Omental fat pad (tissue), 4 donors: ENCODE measurements around the gene SDC3. TPM values are rescaled to one million over a fixed set of nuclear protein-coding genes. Genes with fewer than 3 reads are reported as not detected.

ENCODE experiments used
- ATAC-seq: fragments of 150-250 bp; one replicate; pipeline ENCODE4 v1.9.1; 2016; ENCODE audit warnings: mild to moderate bottlenecking, moderate library complexity; ENCODE audit not compliant: low FRiP score
- DNase-seq: peaks from one replicate; pipeline ENCODE4 v3.0.0-alpha.2; 2019; ENCODE audit warnings: low spot score
- CTCF ChIP-seq, 3 donors: fragments of 450-650 bp; IDR thresholded peaks; one replicate each; pipeline ENCODE4 v1.5.1; 2016 to 2017; ENCODE audit warnings: antibody characterized with exemption in 3 of 3, mild to moderate bottlenecking in 3 of 3, moderate library complexity in 2 of 3
- total RNA-seq, 4 donors: library from RNA; depleted of rRNA; stranded (reverse); fragments of >200 nt; gene quantifications; one replicate each; pipeline ENCODE4 v1.1.0, GENCODE V29; 2016

Gene SDC3
- total RNA-seq, 4 donors from 2014 or later = 27.3 to 38.1 (median 30.8) TPM

DNA sequence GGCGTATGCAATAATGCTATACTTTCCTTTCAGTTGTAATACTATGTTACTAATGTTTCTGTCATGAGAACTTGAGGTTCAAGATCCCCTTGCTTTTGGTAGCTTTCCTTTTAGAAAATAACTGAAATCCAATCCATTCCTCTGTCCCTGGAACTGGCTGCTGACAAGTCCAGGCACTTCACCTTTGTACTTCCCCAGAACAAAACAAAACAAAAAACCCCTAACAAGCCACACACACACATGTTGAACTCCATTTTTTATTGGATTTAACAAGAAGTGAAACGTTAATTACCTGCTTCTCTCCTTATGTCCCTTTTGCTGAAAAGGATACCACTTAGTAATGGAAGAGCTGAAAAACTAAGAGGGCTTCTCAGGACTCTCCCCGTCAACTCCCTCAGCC, 26.1 kb upstream of the SDC3 start:
- no peak for TF ChIP-seq CTCF (IDR thresholded peaks at IDR 0.05)
- DNase-seq = no peak
- ATAC-seq = no peak

DNA sequence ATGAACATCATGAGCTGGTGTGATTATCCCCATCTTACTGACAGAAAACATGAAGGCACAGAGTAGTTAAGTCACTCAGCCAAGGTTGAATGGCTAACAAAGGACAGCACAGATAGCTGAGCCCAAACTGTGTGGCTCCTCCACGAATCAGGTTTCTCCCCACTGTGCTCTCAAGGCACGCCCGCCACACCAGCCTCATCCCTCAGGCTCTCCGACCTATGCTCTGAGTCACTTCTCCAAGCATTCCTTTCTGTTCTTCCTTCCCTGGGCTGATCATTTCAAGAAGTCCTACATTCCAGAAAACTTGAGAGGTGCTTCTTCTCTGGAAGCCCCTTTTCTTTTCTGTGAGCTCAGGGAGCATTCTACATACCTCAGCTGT, 25.3 kb upstream of the SDC3 start:
- DNase-seq (no peak), ATAC-seq (no peak)
- no peak for TF ChIP-seq CTCF (IDR thresholded peaks at IDR 0.05)

DNA sequence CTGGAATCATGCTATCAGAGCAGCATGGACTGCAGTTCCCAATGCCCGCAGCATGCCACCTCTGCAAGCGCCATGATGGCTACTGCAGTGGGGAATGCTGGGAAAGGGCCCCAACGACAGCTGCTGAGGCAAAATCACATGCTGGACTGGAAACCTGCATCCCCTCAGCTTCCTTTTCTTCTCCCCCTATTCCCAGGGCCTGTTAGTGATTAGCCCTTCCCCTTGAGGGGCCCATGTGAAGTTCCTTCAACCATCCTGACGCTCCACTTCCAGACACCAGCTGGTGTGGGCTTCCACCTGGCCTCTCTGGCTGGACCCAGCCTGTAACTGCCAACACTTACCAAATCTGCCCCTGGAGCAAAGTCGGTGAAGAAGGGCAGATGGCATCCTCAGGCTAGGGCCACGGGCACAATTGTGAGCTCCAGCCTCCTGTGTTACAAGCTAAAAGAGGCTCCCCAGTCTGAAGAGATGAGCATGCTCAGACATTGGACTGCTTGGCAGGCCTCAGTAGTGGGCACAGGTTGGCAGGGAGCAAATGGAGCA, 22.1 kb upstream of the SDC3 start:
- TF ChIP-seq CTCF (IDR thresholded peaks at IDR 0.05) = no peak
- DNase-seq (no peak), ATAC-seq (no peak)

DNA sequence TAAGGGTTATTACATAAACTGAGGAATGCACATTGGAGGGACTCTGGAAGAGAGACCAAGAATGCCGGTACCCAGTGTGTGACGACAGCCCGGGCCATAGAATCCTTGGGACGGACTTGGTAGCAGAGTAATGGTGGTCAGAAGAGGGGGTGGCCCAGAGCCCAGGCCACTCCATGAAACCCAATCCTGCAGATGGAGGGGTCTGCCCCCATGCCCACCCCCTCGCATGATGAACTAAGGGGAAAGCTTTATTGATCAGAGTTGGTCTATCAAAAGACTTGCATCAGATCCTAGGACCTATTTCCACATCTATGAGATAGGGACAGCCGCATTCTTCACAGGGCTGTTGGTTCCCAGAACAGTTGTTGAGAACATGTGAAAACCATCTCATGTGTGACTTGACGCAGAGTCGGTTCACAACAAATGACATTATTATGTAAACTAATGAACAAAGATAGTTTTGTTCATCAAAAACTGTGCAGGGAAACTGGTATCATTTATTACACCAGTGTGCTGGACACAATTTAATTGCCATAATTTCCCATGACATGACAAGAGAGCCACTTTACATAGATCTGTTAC, 21.5 kb upstream of the SDC3 start:
- TF ChIP-seq CTCF (IDR thresholded peaks at IDR 0.05) = no peak
- DNase-seq (no peak), ATAC-seq (no peak)

DNA sequence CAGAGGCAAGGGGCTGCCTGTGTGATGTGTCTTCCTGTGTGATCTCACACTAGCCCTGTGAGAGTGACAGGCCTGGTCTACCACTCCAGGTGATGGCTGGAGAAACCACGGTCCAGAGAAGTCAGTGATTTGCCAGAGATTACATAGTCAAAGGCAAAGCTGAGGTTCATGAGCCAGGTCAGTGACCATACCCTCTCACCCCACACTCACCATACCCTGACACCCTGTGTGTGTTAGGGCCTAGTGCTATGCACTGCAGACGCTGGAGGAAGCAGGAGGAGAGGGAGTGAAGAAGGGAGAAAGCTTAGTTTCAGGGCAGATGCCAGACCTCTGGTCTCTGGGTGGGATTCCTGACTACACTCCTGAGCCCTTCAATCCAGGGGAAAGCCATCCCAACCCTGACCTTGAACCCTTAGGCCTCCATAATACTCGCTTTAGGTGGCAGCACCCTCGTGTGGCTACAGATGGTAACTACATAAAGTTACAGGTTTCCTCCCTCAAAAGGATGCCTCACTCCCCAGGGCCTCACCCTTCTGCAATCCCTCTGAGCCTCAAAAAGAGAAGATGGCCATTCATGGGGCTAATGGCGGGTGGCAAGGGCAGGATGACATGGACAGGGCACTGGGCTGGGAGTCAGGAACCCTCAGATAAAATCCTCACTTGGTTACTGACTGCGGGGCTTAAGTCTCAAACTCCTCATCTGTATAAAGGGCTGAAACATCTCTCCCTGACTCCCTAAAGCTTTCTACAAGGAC, 20.8 kb upstream of the SDC3 start:
- ATAC-seq (no peak), DNase-seq (no peak)
- TF ChIP-seq CTCF (IDR thresholded peaks at IDR 0.05) = no peak

- no peak for TF ChIP-seq CTCF (IDR thresholded peaks at IDR 0.05)
- ATAC-seq (no peak), DNase-seq (no peak)
Observed at GRCh38 chr1:30928789-30929134, 20.2 kb upstream of the SDC3 start.

DNA sequence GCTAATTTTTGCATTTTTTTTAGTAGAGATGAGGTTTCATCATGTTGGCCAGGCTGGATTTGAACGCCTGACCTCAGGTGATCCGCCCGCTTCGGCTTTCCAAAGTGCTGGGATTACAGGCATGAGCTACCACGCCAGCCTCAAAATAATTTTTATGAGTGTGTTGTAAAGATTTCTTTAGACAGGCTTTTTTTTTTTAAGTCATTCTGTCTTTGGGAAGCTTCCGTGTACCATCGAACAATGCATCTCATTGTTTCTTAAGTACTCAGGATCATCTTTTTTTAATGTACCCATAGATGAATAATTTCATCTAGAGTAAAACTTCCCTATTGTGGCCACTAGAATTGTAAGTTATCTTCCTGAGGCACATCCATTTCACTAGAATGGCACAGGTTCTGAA, 19.6 kb upstream of the SDC3 start:
- no peak for TF ChIP-seq CTCF (IDR thresholded peaks at IDR 0.05)
- ATAC-seq (no peak), DNase-seq (no peak)
